HEK293 (cell line): ENCODE measurements around the gene MED8.

ENCODE experiments used
- CTCF ChIA-PET: fragments of 350-600 bp; formaldehyde crosslinking; extraction: SDS; loops from one replicate; lab custom pipeline; 2021; ENCODE audit warnings: antibody characterized with exemption; lab: Yijun Ruan, JAX
- POLR2A ChIA-PET: fragments of 300-600 bp; formaldehyde crosslinking; extraction: SDS; loops from one replicate; lab custom pipeline; 2020; ENCODE audit warnings: antibody characterized with exemption, inconsistent platforms; lab: Yijun Ruan, JAX
- H3K27ac ChIP-seq: fragments of 200-500 bp; sonication (Bioruptor generic); 2 replicates; pipeline ENCODE4 v1.5.1; 2014; ENCODE audit warnings: low read depth, low read length, control low read depth, inconsistent platforms; ENCODE audit errors: extremely low read depth
- H3K36me3 ChIP-seq, 2 experiments: fragments of 200-500 bp in 1 of 2; sonication (Bioruptor generic) in 1 of 2; 1 replicate in 1 of 2; 2 replicates in 1 of 2; pipeline ENCODE4 v1.5.1; 2014 to 2017; ENCODE audit warnings: inconsistent platforms in 2 of 2, low read length in 2 of 2; ENCODE audit not compliant: control insufficient read depth in 2 of 2, insufficient read depth in 1 of 2
- H3K4me1 ChIP-seq: fragments of 200-500 bp; sonication (Bioruptor generic); 2 replicates; pipeline ENCODE4 v1.5.1; 2014; ENCODE audit warnings: mild to moderate bottlenecking, low read length, inconsistent platforms; ENCODE audit not compliant: control insufficient read depth, insufficient read depth
- H3K4me3 ChIP-seq: 2 replicates; pipeline ENCODE4 v1.5.1; 2011; ENCODE audit warnings: low read depth, mild to moderate bottlenecking, control low read depth, low read length, moderate library complexity
- H3K9me3 ChIP-seq: fragments of 200-500 bp; sonication (Bioruptor generic); 2 replicates; pipeline ENCODE4 v1.5.1; 2014; ENCODE audit warnings: low read depth, low read length, inconsistent platforms; ENCODE audit not compliant: control insufficient read depth, insufficient read depth
- HOXC10 ChIP-seq: sonication (generic); formaldehyde crosslinking; IDR thresholded peaks from 2 replicates; pipeline ENCODE4 v1.8.1; 2023; ENCODE audit warnings: mild to moderate bottlenecking, missing genetic modification reagents
- OSR2 ChIP-seq: fragments of 450-650 bp; formaldehyde crosslinking; IDR thresholded peaks from 2 replicates; pipeline ENCODE4 v1.5.1; 2016; ENCODE audit warnings: missing biosample characterization, missing genetic modification characterization
- TRIM28 ChIP-seq: IDR thresholded peaks from 2 replicates; pipeline ENCODE4 v1.6.1; 2011; ENCODE audit warnings: low read length, control low read depth, borderline replicate concordance
- ZBTB17 ChIP-seq: fragments of 450-650 bp; formaldehyde crosslinking; IDR thresholded peaks from 2 replicates; pipeline ENCODE4 v1.5.1; 2016; ENCODE audit warnings: missing biosample characterization, missing genetic modification characterization
- ZNF121 ChIP-seq: fragments of 450-650 bp; formaldehyde crosslinking; IDR thresholded peaks from 2 replicates; pipeline ENCODE4 v1.5.1; 2016; ENCODE audit warnings: missing biosample characterization, missing genetic modification characterization
- ZNF2 ChIP-seq: fragments of 450-650 bp; formaldehyde crosslinking; IDR thresholded peaks from 2 replicates; pipeline ENCODE4 v1.5.1; 2016; ENCODE audit warnings: missing biosample characterization, missing genetic modification characterization
- ZNF248 ChIP-seq: fragments of 450-650 bp; formaldehyde crosslinking; IDR thresholded peaks from 2 replicates; pipeline ENCODE4 v1.5.1; 2017; ENCODE audit warnings: missing biosample characterization, missing genetic modification characterization
- ZNF292 ChIP-seq: fragments of 450-650 bp; formaldehyde crosslinking; IDR thresholded peaks from 2 replicates; pipeline ENCODE4 v1.5.1; 2016; ENCODE audit warnings: low read depth, missing biosample characterization, missing genetic modification characterization, borderline replicate concordance
- ZNF404 ChIP-seq: fragments of 450-650 bp; formaldehyde crosslinking; IDR thresholded peaks from 2 replicates; pipeline ENCODE4 v1.5.1; 2017; ENCODE audit warnings: missing biosample characterization, missing genetic modification characterization
- ZNF501 ChIP-seq: fragments of 450-650 bp; formaldehyde crosslinking; IDR thresholded peaks from 2 replicates; pipeline ENCODE4 v1.5.1; 2016; ENCODE audit warnings: missing biosample characterization, missing genetic modification characterization
- ZNF530 ChIP-seq: fragments of 450-650 bp; formaldehyde crosslinking; IDR thresholded peaks from 2 replicates; pipeline ENCODE4 v1.5.1; 2016; ENCODE audit warnings: low read depth, missing biosample characterization, missing genetic modification characterization
- ZNF549 ChIP-seq: fragments of 450-650 bp; IDR thresholded peaks from 2 replicates; pipeline ENCODE4 v1.5.1; 2018; ENCODE audit warnings: missing biosample characterization, missing genetic modification characterization, mild to moderate bottlenecking, inconsistent platforms, moderate library complexity
- ZNF561 ChIP-seq: fragments of 450-650 bp; IDR thresholded peaks from 2 replicates; pipeline ENCODE4 v1.5.1; 2018; ENCODE audit warnings: missing biosample characterization, missing genetic modification characterization, borderline replicate concordance
- ZNF571 ChIP-seq: fragments of 450-650 bp; formaldehyde crosslinking; IDR thresholded peaks from 2 replicates; pipeline ENCODE4 v1.5.0; 2017; ENCODE audit warnings: missing biosample characterization, missing genetic modification characterization
- ZNF664 ChIP-seq: fragments of 450-650 bp; formaldehyde crosslinking; IDR thresholded peaks from 2 replicates; pipeline ENCODE4 v1.5.1; 2016; ENCODE audit warnings: missing biosample characterization, missing genetic modification characterization
- ZNF747 ChIP-seq: fragments of 450-650 bp; formaldehyde crosslinking; IDR thresholded peaks from 2 replicates; pipeline ENCODE4 v1.5.1; 2016; ENCODE audit warnings: missing biosample characterization, missing genetic modification characterization
- ZNF776 ChIP-seq: fragments of 450-650 bp; formaldehyde crosslinking; IDR thresholded peaks from 2 replicates; pipeline ENCODE4 v1.5.0; 2017; ENCODE audit warnings: missing biosample characterization, missing genetic modification characterization, borderline replicate concordance
- ZSCAN16 ChIP-seq: fragments of 450-650 bp; formaldehyde crosslinking; IDR thresholded peaks from 2 replicates; pipeline ENCODE4 v1.5.1; 2016; ENCODE audit warnings: missing biosample characterization, missing genetic modification characterization
- ZXDB ChIP-seq: fragments of 450-650 bp; formaldehyde crosslinking; IDR thresholded peaks from 2 replicates; pipeline ENCODE4 v1.5.1; 2016; ENCODE audit warnings: missing biosample characterization, missing genetic modification characterization
- TF ChIP-seq, protein P1 (sequence below): fragments of 450-650 bp; formaldehyde crosslinking; IDR thresholded peaks from 2 replicates; pipeline ENCODE4 v1.5.1; 2016; ENCODE audit warnings: missing biosample characterization, missing genetic modification characterization
- TF ChIP-seq, protein P2 (sequence below): fragments of 450-650 bp; formaldehyde crosslinking; IDR thresholded peaks from 2 replicates; pipeline ENCODE4 v1.5.1; 2016; ENCODE audit warnings: missing biosample characterization, missing genetic modification characterization
- TF ChIP-seq, protein P3 (sequence below): fragments of 450-650 bp; formaldehyde crosslinking; IDR thresholded peaks from 2 replicates; pipeline ENCODE4 v1.5.1; 2016; ENCODE audit warnings: missing biosample characterization, missing genetic modification characterization, borderline replicate concordance
- TF ChIP-seq, protein P4 (sequence below): fragments of 450-650 bp; formaldehyde crosslinking; IDR thresholded peaks from 2 replicates; pipeline ENCODE4 v1.5.1; 2016; ENCODE audit warnings: missing biosample characterization, missing genetic modification characterization

The MED8 gene

DNA sequence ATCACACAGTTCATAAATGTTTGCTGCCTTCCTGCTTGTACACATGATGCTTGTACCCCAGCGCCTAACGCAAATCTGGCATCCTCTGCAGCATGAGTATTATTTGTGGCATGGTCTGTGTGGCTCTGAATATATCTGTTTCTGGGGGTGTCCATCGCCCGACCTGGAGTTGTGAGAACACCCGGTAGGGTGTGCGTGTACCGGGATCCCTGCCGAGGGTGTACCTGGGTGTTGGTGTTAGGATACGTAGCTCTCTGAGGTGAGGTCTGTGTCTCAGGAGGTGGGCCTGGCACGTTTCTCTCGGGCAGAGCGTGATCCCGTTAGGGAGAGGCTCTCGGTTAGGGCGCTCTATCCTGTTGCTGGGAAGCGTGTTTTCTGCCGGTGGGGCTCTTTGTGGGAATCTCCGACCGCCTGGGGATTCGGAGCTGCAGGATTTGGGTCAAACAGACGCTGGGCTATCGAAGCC is 41.2 kb downstream of the MED8 start (continued):
- TF ChIP-seq, protein P1, sequence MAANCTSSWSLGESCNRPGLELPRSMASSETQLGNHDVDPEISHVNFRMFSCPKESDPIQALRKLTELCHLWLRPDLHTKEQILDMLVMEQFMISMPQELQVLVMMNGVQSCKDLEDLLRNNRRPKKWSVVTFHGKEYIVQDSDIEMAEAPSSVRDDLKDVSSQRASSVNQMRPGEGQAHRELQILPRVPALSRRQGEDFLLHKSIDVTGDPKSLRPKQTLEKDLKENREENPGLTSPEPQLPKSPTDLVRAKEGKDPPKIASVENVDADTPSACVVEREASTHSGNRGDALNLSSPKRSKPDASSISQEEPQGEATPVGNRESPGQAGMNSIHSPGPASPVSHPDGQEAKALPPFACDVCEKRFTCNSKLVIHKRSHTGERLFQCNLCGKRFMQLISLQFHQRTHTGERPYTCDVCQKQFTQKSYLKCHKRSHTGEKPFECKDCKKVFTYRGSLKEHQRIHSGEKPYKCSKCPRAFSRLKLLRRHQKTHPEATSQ = no peak
- TF ChIP-seq ZNF664 (tag by site-specific recombination) = no peak
- peak; percentile 40; the same call in 1 of the 2 replicates for TF ChIP-seq ZBTB17
- TF ChIP-seq ZNF776 (tag by site-specific recombination) = no peak
- TF ChIP-seq, protein P2, sequence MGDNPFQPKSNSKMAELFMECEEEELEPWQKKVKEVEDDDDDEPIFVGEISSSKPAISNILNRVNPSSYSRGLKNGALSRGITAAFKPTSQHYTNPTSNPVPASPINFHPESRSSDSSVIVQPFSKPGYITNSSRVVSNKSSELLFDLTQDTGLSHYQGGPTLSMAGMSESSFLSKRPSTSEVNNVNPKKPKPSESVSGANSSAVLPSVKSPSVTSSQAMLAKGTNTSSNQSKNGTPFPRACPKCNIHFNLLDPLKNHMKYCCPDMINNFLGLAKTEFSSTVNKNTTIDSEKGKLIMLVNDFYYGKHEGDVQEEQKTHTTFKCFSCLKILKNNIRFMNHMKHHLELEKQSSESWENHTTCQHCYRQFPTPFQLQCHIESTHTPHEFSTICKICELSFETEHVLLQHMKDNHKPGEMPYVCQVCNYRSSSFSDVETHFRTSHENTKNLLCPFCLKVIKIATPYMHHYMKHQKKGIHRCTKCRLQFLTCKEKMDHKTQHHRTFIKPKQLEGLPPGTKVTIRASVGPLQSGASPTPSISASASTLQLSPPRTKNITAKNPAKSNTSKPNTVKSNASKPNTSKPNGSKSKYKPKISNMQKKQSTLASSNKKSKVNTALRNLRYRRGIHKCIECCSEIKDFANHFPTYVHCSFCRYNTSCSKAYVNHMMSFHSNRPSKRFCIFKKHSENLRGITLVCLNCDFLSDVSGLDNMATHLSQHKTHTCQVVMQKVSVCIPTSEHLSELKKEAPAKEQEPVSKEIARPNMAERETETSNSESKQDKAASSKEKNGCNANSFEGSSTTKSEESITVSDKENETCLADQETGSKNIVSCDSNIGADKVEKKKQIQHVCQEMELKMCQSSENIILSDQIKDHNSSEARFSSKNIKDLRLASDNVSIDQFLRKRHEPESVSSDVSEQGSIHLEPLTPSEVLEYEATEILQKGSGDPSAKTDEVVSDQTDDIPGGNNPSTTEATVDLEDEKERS = no peak
- no peak for TF ChIP-seq ZXDB (tag by site-specific recombination)

DNA sequence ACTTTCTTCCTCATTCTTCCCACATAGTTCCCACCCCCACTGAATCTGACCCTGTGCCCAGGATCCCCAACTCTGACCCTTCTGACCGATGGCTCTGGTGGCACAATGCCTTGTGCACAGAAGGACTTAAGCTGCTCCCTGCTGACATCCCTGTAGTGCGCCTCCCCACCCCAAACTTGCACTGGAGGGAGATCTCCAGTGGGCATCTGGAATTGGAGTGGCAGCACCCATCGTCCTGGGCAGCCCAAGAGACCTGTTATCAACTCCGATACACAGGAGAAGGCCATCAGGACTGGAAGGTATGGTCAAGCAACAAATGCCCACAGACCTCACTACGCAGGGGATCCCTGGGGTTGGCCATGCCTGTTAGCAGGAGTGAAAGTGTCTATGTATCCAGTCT is 43.0 kb downstream of the MED8 start:
- no peak overlapping the region for H3K27ac ChIP-seq
- no peaks in the 10 kb centered on the region for H3K9me3 ChIP-seq
- H3K4me1 ChIP-seq = 0 out of 2 replicates have a peak, but pooled peaks cover 3% of the 10 kb centered on the region
- POLR2A ChIA-PET = interaction anchor here (0.7 kb wide), 1 partner anchor 12 kb away, joined by 4 read pairs; the partner anchor contains the start of gene CDC20
- no peaks in the 10 kb centered on the region for H3K36me3 ChIP-seq
- no peak for TF ChIP-seq ZNF561 (tag by site-specific recombination)
- no peak for TF ChIP-seq ZNF121 (tag by site-specific recombination)
- TF ChIP-seq ZNF530 (tag by site-specific recombination) = no peak
- no peak for TF ChIP-seq ZNF571 (tag by site-specific recombination)
- TF ChIP-seq ZNF501 (tag by site-specific recombination) = no peak
- TF ChIP-seq ZSCAN16 (tag by site-specific recombination) = no peak
- no peak for TF ChIP-seq ZNF248 (tag by site-specific recombination)
- TF ChIP-seq ZNF2 (tag by site-specific recombination) = no peak
- TF ChIP-seq, protein P3, sequence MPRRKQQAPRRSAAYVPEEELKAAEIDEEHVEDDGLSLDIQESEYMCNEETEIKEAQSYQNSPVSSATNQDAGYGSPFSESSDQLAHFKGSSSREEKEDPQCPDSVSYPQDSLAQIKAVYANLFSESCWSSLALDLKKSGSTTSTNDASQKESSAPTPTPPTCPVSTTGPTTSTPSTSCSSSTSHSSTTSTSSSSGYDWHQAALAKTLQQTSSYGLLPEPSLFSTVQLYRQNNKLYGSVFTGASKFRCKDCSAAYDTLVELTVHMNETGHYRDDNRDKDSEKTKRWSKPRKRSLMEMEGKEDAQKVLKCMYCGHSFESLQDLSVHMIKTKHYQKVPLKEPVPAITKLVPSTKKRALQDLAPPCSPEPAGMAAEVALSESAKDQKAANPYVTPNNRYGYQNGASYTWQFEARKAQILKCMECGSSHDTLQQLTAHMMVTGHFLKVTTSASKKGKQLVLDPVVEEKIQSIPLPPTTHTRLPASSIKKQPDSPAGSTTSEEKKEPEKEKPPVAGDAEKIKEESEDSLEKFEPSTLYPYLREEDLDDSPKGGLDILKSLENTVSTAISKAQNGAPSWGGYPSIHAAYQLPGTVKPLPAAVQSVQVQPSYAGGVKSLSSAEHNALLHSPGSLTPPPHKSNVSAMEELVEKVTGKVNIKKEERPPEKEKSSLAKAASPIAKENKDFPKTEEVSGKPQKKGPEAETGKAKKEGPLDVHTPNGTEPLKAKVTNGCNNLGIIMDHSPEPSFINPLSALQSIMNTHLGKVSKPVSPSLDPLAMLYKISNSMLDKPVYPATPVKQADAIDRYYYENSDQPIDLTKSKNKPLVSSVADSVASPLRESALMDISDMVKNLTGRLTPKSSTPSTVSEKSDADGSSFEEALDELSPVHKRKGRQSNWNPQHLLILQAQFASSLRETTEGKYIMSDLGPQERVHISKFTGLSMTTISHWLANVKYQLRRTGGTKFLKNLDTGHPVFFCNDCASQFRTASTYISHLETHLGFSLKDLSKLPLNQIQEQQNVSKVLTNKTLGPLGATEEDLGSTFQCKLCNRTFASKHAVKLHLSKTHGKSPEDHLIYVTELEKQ = no peak
- no peak for TF ChIP-seq ZNF747 (tag by site-specific recombination)
- TF ChIP-seq ZNF404 (tag by site-specific recombination) = no peak
- TF ChIP-seq, protein P2 = no peak
- no peak for TF ChIP-seq HOXC10
- no peak for TF ChIP-seq TRIM28
- TF ChIP-seq, protein P4, sequence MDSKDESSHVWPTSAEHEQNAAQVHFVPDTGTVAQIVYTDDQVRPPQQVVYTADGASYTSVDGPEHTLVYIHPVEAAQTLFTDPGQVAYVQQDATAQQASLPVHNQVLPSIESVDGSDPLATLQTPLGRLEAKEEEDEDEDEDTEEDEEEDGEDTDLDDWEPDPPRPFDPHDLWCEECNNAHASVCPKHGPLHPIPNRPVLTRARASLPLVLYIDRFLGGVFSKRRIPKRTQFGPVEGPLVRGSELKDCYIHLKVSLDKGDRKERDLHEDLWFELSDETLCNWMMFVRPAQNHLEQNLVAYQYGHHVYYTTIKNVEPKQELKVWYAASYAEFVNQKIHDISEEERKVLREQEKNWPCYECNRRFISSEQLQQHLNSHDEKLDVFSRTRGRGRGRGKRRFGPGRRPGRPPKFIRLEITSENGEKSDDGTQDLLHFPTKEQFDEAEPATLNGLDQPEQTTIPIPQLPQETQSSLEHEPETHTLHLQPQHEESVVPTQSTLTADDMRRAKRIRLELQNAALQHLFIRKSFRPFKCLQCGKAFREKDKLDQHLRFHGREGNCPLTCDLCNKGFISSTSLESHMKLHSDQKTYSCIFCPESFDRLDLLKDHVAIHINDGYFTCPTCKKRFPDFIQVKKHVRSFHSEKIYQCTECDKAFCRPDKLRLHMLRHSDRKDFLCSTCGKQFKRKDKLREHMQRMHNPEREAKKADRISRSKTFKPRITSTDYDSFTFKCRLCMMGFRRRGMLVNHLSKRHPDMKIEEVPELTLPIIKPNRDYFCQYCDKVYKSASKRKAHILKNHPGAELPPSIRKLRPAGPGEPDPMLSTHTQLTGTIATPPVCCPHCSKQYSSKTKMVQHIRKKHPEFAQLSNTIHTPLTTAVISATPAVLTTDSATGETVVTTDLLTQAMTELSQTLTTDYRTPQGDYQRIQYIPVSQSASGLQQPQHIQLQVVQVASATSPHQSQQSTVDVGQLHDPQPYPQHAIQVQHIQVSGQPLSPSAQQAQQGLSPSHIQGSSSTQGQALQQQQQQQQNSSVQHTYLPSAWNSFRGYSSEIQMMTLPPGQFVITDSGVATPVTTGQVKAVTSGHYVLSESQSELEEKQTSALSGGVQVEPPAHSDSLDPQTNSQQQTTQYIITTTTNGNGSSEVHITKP (tag by site-specific recombination) = no peak
- TF ChIP-seq OSR2 = no peak
- no peak for TF ChIP-seq ZNF664 (tag by site-specific recombination)
- TF ChIP-seq ZNF549 (tag by site-specific recombination) = no peak
- TF ChIP-seq ZNF292 (tag by site-specific recombination) = no peak
- CTCF ChIA-PET = interaction anchor here (0.8 to 1.0 kb wide), 2 partner anchors 12 to 68 kb away, joined by 3 read pairs; no protein-coding TSS in a partner anchor
- H3K4me3 ChIP-seq = no peak overlapping the region
